NCI-H1417 (cell line): ENCODE results near the gene CDRT4.
"Not testable (repeated sequence)": the region's sequence is repeated elsewhere in the genome, so short reads cannot be mapped to it uniquely, and the experiment has no call there.

ENCODE experiments used
- DNase-seq, 3 experiments: peaks; one replicate each; lab custom pipeline; 2025; lab: John Stamatoyannopoulos, UW

Gene CDRT4

GRCh38 chr17:15456972-15457722 is 10.3 kb downstream of the CDRT4 start:
- DNase-seq, result no peak

- DNase-seq, result no peak
Observed at GRCh38 chr17:15456496-15456895, 10.9 kb downstream of the CDRT4 start.

- no peak for DNase-seq
Observed at GRCh38 chr17:15454346-15454745, 13.1 kb downstream of the CDRT4 start.

- DNase-seq, result no peak
Observed at GRCh38 chr17:15453782-15454181, 13.6 kb downstream of the CDRT4 start.

DNA sequence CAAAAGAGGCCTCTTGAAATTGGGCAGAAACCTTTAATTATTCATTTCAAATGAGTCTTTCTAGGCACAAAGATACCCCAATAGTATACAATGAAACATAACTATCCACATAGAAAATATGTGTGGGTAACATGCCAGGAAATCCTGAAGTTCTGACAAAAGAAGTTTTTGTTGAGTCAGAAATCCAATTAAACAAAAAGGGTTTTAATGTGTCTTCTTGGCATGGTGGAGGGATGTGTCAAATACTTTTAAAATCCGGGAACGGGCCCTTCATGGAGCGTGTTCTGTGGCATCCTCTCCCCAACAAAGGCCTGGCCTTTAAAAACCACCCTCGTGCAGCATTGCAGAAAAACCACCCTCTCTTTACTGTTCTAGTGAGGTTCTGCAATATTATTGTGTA is 14.2 kb downstream of the CDRT4 start:
- DNase-seq, result no peak

GRCh38 chr17:15452746-15453145 is 14.7 kb downstream of the CDRT4 start:
- DNase-seq, result no peak

DNA sequence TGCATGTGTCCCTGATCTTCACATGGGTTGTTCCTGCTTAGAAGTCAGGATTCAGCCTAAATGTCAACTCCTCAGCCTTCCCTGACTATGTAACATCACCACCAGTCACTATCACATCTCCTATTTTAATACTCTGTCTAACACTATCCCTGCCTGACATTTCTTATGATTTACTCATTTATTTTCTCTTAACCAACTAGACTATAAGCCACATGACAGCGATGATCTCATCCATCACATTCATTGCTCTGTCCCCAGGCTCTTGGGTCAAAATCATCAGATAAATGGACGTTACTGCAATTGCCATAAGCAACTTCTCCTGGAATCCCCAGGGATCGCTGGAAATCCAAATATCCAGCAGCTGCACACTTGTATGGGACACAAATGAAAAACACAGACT is 15.7 kb downstream of the CDRT4 start:
- no peak for DNase-seq

DNA sequence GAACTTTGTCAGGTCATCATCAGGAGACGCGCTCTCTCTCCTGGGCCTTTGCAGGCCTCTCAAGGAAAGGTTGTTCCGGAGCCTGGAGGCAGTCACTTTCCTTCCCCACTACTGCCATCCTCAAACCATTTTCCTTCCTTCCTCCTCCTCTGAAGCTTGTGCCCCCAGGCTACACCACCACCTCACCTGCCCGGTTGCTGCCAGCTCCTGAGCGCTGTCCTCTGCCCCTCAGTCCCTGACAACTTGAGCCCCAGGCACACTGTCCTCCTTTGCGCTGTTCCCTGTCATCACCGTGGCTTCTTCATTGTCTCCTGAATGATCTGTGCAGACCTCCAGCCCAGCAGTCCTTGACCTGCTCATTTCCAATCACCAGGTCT is 18.9 kb downstream of the CDRT4 start:
- no peak for DNase-seq

GRCh38 chr17:15447928-15448579 is 19.4 kb downstream of the CDRT4 start:
- DNase-seq, result no peak

- no peak for DNase-seq
Observed at GRCh38 chr17:15446036-15446435, 21.4 kb downstream of the CDRT4 start.

- DNase-seq, result no peak
Observed at GRCh38 chr17:15444805-15445204, 22.6 kb downstream of the CDRT4 start.

GRCh38 chr17:15442311-15443180 is 24.9 kb downstream of the CDRT4 start:
- no peak for DNase-seq

- DNase-seq, result no peak
Observed at GRCh38 chr17:15441315-15441714, 26.1 kb downstream of the CDRT4 start.

DNA sequence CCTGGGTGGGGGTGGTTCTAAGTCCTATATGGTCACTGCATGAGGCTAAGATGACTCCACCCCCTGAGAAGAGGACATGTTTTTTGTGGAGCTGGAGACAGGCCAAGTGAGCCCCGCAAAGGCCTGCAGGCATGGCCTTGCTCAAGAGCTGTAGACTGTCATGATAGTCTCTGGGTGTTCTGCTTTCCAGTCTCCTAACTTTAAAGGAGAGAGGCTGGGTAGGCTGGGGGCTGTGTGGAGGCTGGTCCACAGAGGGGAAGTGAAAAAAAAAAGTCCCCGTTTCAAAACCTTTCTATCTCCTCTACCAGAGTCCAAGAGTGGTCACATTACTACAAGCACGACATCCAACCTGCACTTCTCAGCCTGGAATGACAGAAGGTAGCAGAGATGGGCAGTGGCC is 27.1 kb downstream of the CDRT4 start:
- no peak for DNase-seq

GRCh38 chr17:15439205-15439985 is 28.0 kb downstream of the CDRT4 start:
- DNase-seq, result not testable (repeated sequence)

GRCh38 chr17:15438491-15439105 is 28.8 kb downstream of the CDRT4 start:
- no peak for DNase-seq

DNA sequence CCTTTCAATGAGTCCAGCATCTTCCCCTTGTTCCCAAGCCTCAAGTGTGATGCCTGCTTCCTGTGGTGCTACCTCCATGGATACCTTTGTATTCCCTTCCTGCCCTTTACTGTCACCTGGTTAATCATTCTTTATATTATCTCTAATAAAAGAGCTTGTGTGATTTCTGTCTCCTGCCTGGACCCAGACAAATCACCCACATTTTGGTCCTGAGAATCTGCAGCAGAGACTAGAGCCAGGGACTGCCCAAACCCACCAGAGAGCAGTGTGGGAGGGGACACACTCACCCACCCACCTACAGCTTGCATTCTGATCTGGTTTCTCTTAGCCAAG is 30.2 kb downstream of the CDRT4 start:
- peak in 1 of 3 experiments; percentile 1 for DNase-seq

DNA sequence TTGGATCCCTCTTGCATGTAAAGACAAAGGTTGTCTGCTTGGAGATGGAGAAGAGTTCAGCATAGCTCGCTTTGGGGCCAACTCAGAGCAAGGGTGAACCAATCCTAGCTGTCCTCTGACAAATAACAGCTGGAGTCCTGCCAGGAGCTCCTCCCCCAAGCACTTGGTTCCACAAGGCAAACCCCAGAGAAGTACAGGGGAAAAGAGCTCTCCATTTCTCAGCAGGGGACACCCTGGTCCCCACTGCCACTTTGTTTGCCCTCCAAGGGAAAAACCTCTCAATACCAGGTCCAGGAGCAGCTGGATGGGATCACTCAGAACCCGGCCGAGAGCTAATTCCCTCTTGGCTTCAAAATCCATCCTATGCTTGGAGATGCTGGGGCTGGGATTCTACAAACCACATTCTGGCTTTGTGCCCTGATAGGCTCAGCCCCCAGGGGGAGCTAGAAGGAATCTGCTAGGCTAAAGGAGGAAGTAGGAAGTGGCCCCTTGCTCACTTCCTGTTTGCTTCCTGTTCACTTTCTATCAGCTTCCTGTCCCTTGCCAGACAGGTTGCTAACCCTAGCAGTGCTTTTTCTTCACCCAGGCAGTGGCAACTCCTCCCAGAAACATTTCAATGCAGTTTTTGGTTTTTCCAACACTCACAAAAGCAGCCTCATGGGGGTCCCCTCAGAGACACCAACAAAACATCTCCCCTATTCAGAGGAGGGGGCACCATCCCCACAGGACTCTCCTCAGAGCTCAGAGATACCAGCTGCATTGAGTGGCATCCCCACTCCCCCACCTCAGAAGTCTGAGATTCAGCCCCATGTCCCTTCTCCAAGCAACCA is 30.7 kb downstream of the CDRT4 start:
- peak in 2 of 3 experiments; percentile 9 to 64 for DNase-seq

DNA sequence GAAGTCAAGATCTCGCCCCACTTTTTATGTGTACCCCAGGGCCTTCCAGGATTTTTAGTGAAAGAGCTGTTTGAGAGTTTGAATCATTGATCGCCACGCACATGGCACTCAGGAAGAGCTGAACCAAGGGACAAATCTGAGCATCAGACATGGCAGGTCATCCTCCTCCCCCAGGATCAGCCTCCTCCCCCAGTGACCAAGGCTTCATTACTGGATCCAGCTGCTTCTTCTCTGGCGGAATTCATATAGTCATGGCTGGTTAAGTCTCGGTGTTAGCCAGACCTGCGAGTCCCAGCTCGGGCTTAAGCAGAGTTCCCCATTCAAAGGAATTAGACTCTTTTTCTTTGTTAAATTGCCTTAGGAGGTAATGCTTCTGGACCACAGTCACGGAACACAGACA is 32.5 kb downstream of the CDRT4 start:
- DNase-seq, result no peak

- DNase-seq, result no peak
Observed at GRCh38 chr17:15432807-15433611, 34.4 kb downstream of the CDRT4 start.
